ENCODE results near the gene FBXL14.

The FBXL14 gene

DNA sequence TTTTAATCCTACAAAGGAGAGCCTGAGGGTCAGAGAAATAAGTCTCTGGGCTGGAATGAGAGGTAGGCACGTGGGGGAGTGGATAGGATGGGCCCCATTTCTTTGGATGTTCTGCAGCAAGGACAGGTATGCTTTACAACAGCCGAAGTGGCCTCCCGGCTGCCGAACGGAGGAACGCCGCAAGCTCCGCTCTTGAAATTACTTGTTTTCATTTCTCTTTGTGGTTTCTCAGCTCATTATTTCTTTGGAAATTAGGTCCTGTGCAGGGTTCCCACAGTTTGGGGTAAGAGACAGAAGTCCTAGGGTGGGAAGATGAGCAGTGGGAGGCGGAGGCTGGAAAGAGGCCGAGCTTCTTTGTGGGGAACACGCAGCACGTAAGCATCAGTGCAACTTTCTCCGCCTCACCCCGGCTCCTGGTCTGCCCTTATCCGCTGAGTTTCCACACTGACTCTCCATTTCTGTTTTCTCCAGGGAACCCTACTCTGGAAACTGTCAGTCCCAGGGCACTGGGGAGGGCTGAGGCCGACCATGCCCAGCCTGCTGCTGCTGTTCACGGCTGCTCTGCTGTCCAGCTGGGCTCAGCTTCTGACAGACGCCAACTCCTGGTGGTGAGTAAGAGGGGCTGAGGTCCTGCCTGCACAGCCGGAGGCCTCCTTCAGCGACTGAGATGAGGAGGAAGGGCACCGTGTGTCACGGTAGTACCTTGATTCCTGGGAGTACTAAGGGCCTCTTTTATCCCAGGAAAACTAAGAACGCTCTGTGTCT lies 36.6 kb upstream of the FBXL14 start:
- DNase-seq (ENCODE audit: low spot score) = no peak
- TF ChIP-seq, protein P1, sequence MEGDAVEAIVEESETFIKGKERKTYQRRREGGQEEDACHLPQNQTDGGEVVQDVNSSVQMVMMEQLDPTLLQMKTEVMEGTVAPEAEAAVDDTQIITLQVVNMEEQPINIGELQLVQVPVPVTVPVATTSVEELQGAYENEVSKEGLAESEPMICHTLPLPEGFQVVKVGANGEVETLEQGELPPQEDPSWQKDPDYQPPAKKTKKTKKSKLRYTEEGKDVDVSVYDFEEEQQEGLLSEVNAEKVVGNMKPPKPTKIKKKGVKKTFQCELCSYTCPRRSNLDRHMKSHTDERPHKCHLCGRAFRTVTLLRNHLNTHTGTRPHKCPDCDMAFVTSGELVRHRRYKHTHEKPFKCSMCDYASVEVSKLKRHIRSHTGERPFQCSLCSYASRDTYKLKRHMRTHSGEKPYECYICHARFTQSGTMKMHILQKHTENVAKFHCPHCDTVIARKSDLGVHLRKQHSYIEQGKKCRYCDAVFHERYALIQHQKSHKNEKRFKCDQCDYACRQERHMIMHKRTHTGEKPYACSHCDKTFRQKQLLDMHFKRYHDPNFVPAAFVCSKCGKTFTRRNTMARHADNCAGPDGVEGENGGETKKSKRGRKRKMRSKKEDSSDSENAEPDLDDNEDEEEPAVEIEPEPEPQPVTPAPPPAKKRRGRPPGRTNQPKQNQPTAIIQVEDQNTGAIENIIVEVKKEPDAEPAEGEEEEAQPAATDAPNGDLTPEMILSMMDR (IDR thresholded peaks at IDR 0.05) = no peak
- no peak overlapping the region for H3K27ac ChIP-seq
- peak overlapping the region; percentile 73 for H3K4me3 ChIP-seq

DNA sequence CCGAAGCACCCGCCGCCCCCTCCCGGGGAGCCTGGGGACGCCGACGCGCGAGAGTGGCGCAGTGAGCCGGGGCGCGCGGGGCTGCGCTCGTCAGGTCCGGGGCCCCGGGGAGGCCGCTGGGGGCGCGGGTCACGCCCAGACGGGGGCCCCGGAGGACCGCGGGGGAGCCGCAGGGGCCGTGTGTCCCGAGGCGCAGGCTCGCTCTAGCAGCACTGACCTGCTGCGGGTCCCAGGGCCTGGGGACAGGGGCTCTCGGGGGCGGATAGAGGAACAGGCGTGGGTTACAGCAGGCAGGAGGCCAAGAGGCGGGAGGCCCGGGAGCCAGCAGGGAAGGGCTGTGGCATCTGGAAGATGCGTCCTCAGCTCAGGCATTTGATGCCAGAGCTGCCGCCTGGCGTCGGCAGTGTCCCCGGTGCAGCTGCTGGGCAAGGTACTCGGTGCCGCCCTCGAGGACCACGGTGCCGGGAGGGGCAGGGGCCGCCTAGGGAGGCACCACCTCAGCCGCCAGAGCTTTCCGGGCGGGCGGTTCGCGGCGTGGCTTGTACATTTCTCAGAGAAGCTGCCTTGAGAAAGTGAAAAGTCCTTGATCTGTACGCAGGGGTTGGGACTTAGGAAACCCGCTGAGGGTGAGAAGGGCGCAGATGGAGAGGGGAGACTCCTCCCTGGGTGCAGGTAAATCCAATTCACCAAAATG lies 35.9 kb upstream of the FBXL14 start:
- peak overlapping the region in 1 of 2 donors; percentile 43 for H3K27ac ChIP-seq
- no peak for DNase-seq (ENCODE audit: low spot score)
- TF ChIP-seq, protein P1 (IDR thresholded peaks at IDR 0.05) = no peak
- peak overlapping the region; percentile 73 for H3K4me3 ChIP-seq

DNA sequence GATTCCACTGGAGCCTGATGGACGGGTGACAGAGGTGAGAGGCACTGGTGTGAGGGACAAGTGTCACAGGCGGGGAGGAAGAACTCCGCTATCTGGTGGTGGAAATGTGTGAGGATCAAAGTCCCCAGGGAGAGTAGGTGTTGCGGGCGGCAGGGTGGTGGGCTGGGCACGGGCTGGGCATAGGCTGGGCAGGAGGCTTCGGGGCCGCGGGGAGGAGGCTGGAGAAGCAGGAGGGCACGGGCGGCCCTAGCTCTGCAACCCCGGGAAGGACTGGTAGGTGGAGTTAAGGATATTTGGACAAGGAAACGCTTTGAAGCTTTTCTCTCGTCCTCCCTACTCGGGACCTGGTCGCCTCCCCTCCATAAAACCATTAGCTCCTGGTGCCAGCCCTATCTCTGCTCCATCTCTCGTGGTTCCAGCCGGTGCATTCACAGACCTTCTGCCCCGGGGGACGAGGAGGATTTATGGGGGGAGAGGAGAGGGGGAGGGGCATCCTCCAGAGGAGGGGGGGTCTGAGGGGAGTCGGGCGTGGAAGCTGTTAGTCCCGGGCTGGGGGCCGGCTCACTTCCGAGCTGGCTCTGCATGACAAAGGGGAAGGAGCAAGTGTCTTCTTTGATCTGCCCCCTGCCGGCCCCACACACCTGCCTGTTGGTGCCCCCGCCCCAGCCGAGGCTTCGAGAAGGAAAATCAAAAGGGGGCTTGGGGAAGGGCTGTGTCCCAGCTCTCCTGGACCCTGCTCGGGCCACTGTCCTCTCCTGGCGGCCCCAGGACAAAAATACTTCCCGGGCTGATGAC lies 35.2 kb upstream of the FBXL14 start:
- Histone ChIP-seq H3K27ac (no peak overlapping the region), H3K4me3 (peak overlapping the region; percentile 73)
- DNase-seq (ENCODE audit: low spot score) = no peak
- TF ChIP-seq, protein P1 (IDR thresholded peaks at IDR 0.05) = no peak

- H3K27ac ChIP-seq = peak within 1 kb of the TSS in 1 of 2 donors; percentile 43
- peak within 1 kb of the TSS; percentile 73 for H3K4me3 ChIP-seq
- TF ChIP-seq, protein P1 (IDR thresholded peaks at IDR 0.05) = no peak
- DNase-seq (ENCODE audit: low spot score) = no peak
Observed at GRCh38 chr12:1628666-1629337, 34.4 kb upstream of the FBXL14 start, which contains the start of gene WNT5B. Gene WNT5B (plus strand): TSS chr12:1629231. CDS start chr12:1631355, 2,124 bp downstream.

DNA sequence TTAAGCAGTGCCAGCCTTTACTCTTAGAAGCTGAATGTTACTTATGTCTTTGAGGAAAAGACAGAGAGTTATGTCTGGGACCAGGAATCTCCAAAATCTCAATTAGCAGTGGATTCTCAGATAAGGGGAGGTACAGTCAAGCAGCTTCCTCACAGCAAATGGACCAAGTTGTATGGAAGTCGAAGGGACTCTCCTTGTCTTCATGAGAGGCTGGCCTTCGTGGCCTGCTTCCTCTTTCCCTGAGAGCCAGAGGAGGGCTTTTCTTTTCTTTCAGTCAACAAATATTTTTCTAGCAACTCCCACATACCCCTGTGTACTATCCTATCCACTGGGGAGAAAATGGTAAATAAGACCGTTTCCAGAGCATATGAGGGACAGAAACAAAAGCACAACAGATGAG lies 28.0 kb upstream of the FBXL14 start:
- DNase-seq (ENCODE audit: low spot score) = no peak
- H3K4me3 ChIP-seq = no peak overlapping the region
- no peak overlapping the region for H3K27ac ChIP-seq
- TF ChIP-seq, protein P1 (IDR thresholded peaks at IDR 0.05) = no peak

- Histone ChIP-seq H3K4me3 (no peak overlapping the region), H3K27ac (no peak overlapping the region)
- TF ChIP-seq, protein P1 (IDR thresholded peaks at IDR 0.05) = no peak
- no peak for DNase-seq (ENCODE audit: low spot score)
Observed at GRCh38 chr12:1620092-1620491, 25.7 kb upstream of the FBXL14 start.
